Tibial nerve (tissue), 3 donors: ENCODE results near the gene PPEF1.

Experiments used
- POLR2A ChIP-seq, 2 donors: fragments of 450-650 bp; IDR thresholded peaks; one replicate each; pipeline ENCODE4 v1.6.1; 2017; ENCODE audit warnings: antibody characterized with exemption in 2 of 2, mild to moderate bottlenecking in 2 of 2, moderate library complexity in 2 of 2
- TF ChIP-seq, protein P1 (sequence below), 5 experiments: fragments of 200-600 bp in 3 of 5; fragments of 450-650 bp in 2 of 5; sonication (generic) in 3 of 5; IDR thresholded peaks; one replicate each; pipeline ENCODE4 v1.5.1; 2016 to 2019; ENCODE audit warnings: antibody characterized with exemption in 5 of 5, mild to moderate bottlenecking in 3 of 5, moderate library complexity in 2 of 5

DNA sequence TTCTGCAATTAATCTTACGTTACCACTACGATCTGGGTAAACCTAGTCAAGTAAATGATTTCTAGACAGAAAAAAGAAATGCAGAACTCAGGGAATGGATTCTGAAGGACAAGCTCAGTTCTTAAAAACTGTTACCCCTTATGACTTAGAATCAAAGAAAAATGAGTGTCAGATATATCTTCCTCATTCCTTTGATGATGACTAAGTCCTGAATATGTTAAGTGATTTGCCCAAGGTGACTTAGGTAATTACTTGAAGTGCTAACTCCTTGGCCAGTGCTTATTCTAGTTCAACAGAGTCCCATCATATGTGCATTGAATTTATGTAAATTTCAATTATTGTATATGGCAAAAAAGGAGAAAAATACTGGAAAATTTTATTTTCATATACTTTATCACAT lies 92.5 kb downstream of the PPEF1 start:
- TF ChIP-seq POLR2A (IDR thresholded peaks at IDR 0.05), result no peak
- TF ChIP-seq, protein P1, sequence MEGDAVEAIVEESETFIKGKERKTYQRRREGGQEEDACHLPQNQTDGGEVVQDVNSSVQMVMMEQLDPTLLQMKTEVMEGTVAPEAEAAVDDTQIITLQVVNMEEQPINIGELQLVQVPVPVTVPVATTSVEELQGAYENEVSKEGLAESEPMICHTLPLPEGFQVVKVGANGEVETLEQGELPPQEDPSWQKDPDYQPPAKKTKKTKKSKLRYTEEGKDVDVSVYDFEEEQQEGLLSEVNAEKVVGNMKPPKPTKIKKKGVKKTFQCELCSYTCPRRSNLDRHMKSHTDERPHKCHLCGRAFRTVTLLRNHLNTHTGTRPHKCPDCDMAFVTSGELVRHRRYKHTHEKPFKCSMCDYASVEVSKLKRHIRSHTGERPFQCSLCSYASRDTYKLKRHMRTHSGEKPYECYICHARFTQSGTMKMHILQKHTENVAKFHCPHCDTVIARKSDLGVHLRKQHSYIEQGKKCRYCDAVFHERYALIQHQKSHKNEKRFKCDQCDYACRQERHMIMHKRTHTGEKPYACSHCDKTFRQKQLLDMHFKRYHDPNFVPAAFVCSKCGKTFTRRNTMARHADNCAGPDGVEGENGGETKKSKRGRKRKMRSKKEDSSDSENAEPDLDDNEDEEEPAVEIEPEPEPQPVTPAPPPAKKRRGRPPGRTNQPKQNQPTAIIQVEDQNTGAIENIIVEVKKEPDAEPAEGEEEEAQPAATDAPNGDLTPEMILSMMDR (IDR thresholded peaks at IDR 0.05), result no peak
